GM19328 (cell line): ENCODE measurements around the gene FOXB2.

Experiments
- ATAC-seq: cut with Tn5 transposase; IDR thresholded peaks from one replicate; pipeline ENCODE4 v1.9.1; 2021; ENCODE audit warnings: mild to moderate bottlenecking, moderate library complexity; ENCODE audit not compliant: unreplicated experiment

Gene FOXB2

GRCh38 chr9:77063645-77064285 lies 44.3 kb downstream of the FOXB2 start:
- no peak for ATAC-seq

GRCh38 chr9:77066388-77066787 lies 46.9 kb downstream of the FOXB2 start:
- no peak for ATAC-seq
